CD4-positive, alpha-beta T cell treated with Interleukin-21 for 1 hour (primary cell): Measurements from ENCODE around the gene ATXN2L.
"Not testable (repeated sequence)": the region's sequence is repeated elsewhere in the genome, so short reads cannot be mapped to it uniquely, and the experiment has no call there.

Experiments used
- DNase-seq: peaks from one replicate; pipeline ENCODE4 v3.0.0-alpha.2; 2020

Gene ATXN2L

GRCh38 chr16:28875134-28876018, 52.6 kb downstream of the ATXN2L start:
- DNase-seq = no peak

DNA sequence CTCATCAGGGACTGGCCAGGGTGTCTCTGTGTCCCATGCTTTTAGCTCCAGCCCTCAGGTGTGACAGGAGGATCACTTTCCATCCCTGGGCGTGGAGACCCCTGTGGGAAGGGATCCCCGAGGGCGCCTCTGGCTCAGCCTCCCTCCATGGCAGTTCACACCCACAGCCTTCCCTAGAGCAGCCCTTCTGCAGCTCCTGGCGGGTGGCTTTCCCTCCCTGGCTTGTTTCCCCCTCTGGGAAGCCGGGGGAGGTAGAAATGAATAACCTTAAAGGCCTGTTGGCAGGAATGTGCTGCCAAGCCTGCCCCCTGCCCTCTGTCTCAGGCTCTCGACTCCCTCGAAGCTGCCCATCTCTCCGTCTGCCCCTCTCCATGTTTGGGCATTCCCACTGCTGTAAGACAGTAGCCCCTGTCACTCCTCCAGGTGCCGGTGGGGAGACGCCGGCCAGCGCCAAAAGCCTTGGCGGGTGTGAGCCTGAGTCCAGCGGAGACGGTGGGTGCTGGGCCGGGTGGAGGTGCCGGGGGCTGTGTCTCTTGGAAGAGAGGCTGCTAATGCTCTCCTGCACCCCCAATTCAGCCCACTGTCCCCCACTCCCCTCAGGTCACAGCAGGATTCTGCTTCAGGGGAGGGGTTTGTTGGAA, 53.3 kb downstream of the ATXN2L start:
- no peak for DNase-seq

- no peak for DNase-seq
Measured at GRCh38 chr16:28876973-28877654, 54.3 kb downstream of the ATXN2L start.

DNA sequence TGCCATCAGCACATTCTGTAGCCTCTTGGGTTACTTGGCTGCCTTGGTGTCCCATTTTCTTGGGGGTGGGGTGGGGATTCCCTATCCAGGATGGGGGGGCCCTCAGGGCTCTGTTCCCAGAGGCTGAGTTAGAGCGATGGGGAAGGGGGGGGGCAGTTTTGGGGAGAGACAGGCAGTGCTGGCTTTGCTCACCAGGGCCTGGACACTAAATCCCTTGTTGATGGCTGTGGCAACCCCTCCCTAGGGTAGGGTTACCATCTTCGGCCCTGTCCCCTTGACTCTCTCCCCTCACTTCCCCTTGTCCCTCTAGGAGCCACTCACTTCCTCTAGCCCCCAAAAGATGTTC, 54.8 kb downstream of the ATXN2L start:
- DNase-seq = no peak

- no peak for DNase-seq
Measured at GRCh38 chr16:28878083-28878926, 55.5 kb downstream of the ATXN2L start, which contains the start of gene ATP2A1. Gene ATP2A1, plus strand, starts transcription at chr16:28878488. Its CDS starts 184 bp downstream, at chr16:28878672.

- no peak for DNase-seq
Measured at GRCh38 chr16:28879261-28879840, 56.6 kb downstream of the ATXN2L start.

GRCh38 chr16:28879841-28880588, 57.2 kb downstream of the ATXN2L start:
- peak; percentile 91 for DNase-seq

GRCh38 chr16:28880589-28880915, 57.8 kb downstream of the ATXN2L start:
- no peak for DNase-seq

- DNase-seq = no peak
Measured at GRCh38 chr16:28880955-28881354, 58.2 kb downstream of the ATXN2L start.

GRCh38 chr16:28881565-28881964, 58.8 kb downstream of the ATXN2L start:
- not testable (repeated sequence) for DNase-seq

DNA sequence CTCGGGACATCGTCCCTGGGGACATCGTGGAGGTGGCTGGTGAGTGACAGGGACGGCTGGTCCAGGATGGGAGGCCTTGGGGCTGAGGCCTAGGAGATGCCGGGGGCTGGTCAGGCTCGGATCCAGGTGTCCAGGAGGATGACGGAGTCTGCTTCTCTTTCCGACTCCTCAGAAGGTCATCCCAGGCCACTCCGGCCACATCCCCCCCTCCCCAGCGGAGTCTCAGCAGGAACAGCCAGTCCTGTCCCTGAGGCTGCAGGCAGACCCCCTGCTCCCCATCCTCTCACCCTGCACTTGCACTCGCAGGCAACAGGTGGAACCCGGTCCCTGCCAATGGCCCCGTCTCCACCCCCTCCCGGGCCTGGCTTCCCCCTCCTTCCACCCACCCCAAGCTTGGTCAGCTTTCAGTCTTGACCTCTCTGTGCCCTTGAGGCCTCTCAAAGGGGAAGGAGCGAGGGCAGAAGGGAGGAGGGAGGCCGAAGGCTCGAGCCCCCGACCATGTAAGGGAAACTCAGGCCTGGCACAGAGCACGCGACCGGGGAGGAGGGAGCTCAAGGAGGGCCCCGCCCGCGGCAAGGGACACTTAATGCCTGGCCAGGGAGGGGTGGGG, 59.9 kb downstream of the ATXN2L start:
- no peak for DNase-seq

- no peak for DNase-seq
Measured at GRCh38 chr16:28883221-28883996, 60.6 kb downstream of the ATXN2L start.

DNA sequence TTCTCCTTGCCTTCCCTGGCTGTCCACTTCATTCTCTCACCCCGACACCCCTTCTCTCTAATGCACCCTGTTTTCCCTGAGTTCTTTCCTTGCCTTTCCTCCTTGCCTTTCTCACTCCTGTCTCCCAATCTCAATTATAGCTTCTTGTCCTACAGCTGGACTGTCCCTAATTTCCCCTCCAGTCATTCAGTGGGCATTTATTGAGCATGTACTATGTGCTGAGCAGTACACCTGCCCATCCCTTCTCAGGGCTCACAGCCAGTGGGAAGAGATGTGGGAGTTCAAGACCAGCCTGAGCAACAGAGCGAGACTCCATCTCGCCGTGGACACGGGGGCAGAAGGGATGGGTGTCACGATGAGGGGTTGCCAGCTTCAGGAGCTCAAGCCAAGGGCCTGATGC, 61.2 kb downstream of the ATXN2L start:
- no peak for DNase-seq
